Stimulated activated CD8-positive, alpha-beta memory T cell treated with anti-CD3 and anti-CD28 coated beads, Interleukin-7, amount 100 ng/mL, for 1 hour (primary cell): Measurements from ENCODE around the gene GRK5.
"Not testable (repeated sequence)": the region's sequence is repeated elsewhere in the genome, so short reads cannot be mapped to it uniquely, and the experiment has no call there.

Source experiments
- DNase-seq, 2 donors: peaks; one replicate each; pipeline ENCODE4 v3.0.0-alpha.2; 2020; ENCODE audit warnings: low read depth in 2 of 2

GRK5 gene

GRCh38 chr10:119457966-119458766, 250.8 kb downstream of the GRK5 start:
- no peak for DNase-seq

- no peak for DNase-seq
Observed at GRCh38 chr10:119459681-119460340, 252.4 kb downstream of the GRK5 start.

GRCh38 chr10:119460369-119461195, 253.2 kb downstream of the GRK5 start:
- DNase-seq, result no peak

- no peak for DNase-seq
Observed at GRCh38 chr10:119461380-119461779, 254.0 kb downstream of the GRK5 start.

- DNase-seq, result no peak
Observed at GRCh38 chr10:119461923-119462322, 254.6 kb downstream of the GRK5 start.

GRCh38 chr10:119462773-119463172, 255.4 kb downstream of the GRK5 start:
- no peak for DNase-seq

- DNase-seq, result not testable (repeated sequence)
Observed at GRCh38 chr10:119463195-119463594, 255.8 kb downstream of the GRK5 start.

- DNase-seq, result no peak
Observed at GRCh38 chr10:119465085-119465484, 257.7 kb downstream of the GRK5 start.

- DNase-seq, result no peak
Observed at GRCh38 chr10:119466076-119466475, 258.7 kb downstream of the GRK5 start.

- DNase-seq, result no peak
Observed at GRCh38 chr10:119466655-119467054, 259.3 kb downstream of the GRK5 start.

GRCh38 chr10:119468542-119469324, 261.4 kb downstream of the GRK5 start:
- DNase-seq, result no peak

GRCh38 chr10:119469325-119469707, 261.9 kb downstream of the GRK5 start:
- DNase-seq, result no peak

GRCh38 chr10:119469846-119470245, 262.5 kb downstream of the GRK5 start:
- no peak for DNase-seq

- DNase-seq, result no peak
Observed at GRCh38 chr10:119470920-119471702, 263.7 kb downstream of the GRK5 start.

- no peak for DNase-seq
Observed at GRCh38 chr10:119473771-119474170, 266.4 kb downstream of the GRK5 start.

- no peak for DNase-seq
Observed at GRCh38 chr10:119474606-119475005, 267.2 kb downstream of the GRK5 start.

- DNase-seq, result no peak
Observed at GRCh38 chr10:119477444-119477843, 270.1 kb downstream of the GRK5 start.

GRCh38 chr10:119478111-119478802, 270.9 kb downstream of the GRK5 start:
- no peak for DNase-seq

- DNase-seq, result no peak
Observed at GRCh38 chr10:119478811-119479341, 271.5 kb downstream of the GRK5 start.

GRCh38 chr10:119479532-119479931, 272.2 kb downstream of the GRK5 start:
- no peak for DNase-seq
